Measurements from ENCODE around the gene GNAL. TPM values are rescaled to one million over a fixed set of nuclear protein-coding genes. Genes with fewer than 3 reads are reported as not detected.

The GNAL gene
- total RNA-seq, 1 experiment from 2014 or later, result 0.44 TPM

DNA sequence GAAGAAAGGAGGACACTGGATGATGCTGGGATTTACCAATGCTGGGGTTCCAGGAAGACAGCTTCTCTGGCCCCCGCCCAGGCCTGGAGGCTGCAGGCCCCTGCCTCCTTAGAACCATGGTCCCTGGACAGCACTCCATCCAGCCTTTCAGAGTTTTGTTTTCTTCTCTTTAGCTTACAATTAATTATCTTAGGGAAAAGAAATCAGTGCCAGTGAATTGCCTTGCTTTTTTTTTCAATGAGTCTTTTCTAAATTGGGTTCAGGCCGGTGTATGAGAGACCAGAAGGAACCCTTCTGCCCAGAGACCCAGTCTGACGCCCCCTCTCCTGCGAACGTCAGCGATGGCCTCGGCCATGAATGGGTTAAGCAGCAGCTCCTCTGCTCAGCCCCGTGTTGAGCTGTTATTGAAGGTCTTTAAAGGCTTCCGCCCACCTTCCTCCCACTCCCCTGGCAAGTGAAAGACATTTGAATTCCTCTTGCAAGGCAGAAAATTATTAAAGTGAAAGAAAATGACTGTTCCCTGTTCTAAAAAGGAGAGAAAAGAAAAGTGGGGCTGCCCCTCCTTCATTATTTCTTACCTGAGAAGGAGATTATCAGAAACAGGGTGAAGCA is 96.5 kb downstream of the GNAL start:
- intact Hi-C loops (cut with micrococcal nuclease; ENCODE audit: unreplicated experiment), result no loop called here
- no peaks in the 10 kb centered on the region; the same call in none of the 2 replicates for H3K27me3 ChIP-seq (ENCODE audit: control insufficient read depth, insufficient read depth, low read length)
- in situ Hi-C loops (cut with HindIII; ENCODE audit: low pct_unique_long_range_greater_than_20kb, low sequenced_read_pairs), result no loop called here
- H3K9me3 ChIP-seq (ENCODE audit: control insufficient read depth, insufficient read depth, low read depth, low read length), result no peaks in the 10 kb centered on the region
- BruUV-seq (replicated peaks), result no TSS peak
- ChIA-PET POLR2A (no interaction called here), CTCF (no interaction called here)
- H3K36me3 ChIP-seq (ENCODE audit: control insufficient read depth, insufficient read depth, low read length), result no peaks in the 10 kb centered on the region; the same call in 1 of the 2 replicates
- DNase-seq (ENCODE audit: low read depth, low spot score) (no peak), ATAC-seq (no peak)
- TF ChIP-seq SIN3A (IDR thresholded peaks at IDR 0.05; ENCODE audit: borderline replicate concordance, insufficient read depth, low read depth, low read length) (no peak), POLR2AphosphoS5 (IDR thresholded peaks at IDR 0.05; ENCODE audit: low read depth, low read length) (no peak), TCF7L2 (IDR thresholded peaks at IDR 0.05; ENCODE audit: low read depth, low read length) (no peak)
- TF ChIP-seq, protein P1, sequence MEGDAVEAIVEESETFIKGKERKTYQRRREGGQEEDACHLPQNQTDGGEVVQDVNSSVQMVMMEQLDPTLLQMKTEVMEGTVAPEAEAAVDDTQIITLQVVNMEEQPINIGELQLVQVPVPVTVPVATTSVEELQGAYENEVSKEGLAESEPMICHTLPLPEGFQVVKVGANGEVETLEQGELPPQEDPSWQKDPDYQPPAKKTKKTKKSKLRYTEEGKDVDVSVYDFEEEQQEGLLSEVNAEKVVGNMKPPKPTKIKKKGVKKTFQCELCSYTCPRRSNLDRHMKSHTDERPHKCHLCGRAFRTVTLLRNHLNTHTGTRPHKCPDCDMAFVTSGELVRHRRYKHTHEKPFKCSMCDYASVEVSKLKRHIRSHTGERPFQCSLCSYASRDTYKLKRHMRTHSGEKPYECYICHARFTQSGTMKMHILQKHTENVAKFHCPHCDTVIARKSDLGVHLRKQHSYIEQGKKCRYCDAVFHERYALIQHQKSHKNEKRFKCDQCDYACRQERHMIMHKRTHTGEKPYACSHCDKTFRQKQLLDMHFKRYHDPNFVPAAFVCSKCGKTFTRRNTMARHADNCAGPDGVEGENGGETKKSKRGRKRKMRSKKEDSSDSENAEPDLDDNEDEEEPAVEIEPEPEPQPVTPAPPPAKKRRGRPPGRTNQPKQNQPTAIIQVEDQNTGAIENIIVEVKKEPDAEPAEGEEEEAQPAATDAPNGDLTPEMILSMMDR (IDR thresholded peaks at IDR 0.05), result no peak
- TF ChIP-seq, protein P2, sequence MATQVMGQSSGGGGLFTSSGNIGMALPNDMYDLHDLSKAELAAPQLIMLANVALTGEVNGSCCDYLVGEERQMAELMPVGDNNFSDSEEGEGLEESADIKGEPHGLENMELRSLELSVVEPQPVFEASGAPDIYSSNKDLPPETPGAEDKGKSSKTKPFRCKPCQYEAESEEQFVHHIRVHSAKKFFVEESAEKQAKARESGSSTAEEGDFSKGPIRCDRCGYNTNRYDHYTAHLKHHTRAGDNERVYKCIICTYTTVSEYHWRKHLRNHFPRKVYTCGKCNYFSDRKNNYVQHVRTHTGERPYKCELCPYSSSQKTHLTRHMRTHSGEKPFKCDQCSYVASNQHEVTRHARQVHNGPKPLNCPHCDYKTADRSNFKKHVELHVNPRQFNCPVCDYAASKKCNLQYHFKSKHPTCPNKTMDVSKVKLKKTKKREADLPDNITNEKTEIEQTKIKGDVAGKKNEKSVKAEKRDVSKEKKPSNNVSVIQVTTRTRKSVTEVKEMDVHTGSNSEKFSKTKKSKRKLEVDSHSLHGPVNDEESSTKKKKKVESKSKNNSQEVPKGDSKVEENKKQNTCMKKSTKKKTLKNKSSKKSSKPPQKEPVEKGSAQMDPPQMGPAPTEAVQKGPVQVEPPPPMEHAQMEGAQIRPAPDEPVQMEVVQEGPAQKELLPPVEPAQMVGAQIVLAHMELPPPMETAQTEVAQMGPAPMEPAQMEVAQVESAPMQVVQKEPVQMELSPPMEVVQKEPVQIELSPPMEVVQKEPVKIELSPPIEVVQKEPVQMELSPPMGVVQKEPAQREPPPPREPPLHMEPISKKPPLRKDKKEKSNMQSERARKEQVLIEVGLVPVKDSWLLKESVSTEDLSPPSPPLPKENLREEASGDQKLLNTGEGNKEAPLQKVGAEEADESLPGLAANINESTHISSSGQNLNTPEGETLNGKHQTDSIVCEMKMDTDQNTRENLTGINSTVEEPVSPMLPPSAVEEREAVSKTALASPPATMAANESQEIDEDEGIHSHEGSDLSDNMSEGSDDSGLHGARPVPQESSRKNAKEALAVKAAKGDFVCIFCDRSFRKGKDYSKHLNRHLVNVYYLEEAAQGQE (IDR thresholded peaks at IDR 0.05; ENCODE audit: insufficient read depth in 1 of 2, low read depth in 2 of 2, low read length in 1 of 2), result no peak
- no peaks in the 10 kb centered on the region for H3K4me1 ChIP-seq (ENCODE audit: control insufficient read depth, insufficient read depth, low read length)
- H3K27ac ChIP-seq (ENCODE audit: low read length), result no peak overlapping the region
- H3K4me3 ChIP-seq (ENCODE audit: low read depth in 2 of 2, low read length in 2 of 2), result no peak overlapping the region

DNA sequence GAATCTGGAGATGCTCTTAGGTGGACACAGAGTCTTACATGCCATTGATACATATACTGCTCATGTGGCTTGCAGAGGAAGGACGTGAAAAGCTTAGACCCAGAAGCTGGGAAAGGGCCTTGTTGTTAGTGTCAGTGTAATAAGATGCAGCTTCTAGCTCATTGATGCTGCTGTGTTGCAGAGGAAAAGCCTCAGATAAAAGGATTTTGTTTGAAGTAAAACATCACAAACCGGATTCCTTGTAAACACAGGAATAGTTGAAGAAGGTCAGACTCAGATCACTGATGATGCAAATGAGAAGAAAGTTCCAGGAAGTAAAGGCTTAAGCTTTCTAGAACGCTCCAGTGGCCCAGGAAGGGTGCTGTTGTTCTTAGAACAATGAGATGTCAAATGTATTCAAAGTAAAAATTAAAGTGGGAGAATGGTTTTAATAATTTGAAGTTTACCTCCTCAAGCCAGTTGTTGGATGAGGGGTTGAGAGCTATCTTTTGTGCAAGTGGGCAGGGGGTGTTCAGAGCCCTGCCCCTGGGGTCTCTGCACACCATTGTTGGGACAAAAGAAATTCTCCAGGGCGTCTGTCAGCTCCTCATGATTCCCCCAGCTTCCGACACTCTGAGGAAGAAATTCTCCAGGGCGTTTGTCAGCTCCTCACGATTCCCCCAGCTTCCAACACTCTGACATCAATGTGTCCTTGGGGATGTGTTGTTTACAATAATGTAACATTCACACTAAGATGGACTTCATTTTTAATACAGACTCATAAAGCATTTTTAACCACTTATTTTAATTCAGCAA is 100.8 kb downstream of the GNAL start:
- intact Hi-C loops (cut with micrococcal nuclease; ENCODE audit: unreplicated experiment) (no loop called here), in situ Hi-C loops (cut with HindIII; ENCODE audit: low pct_unique_long_range_greater_than_20kb, low sequenced_read_pairs) (no loop called here)
- TF ChIP-seq SIN3A (IDR thresholded peaks at IDR 0.05; ENCODE audit: borderline replicate concordance, insufficient read depth, low read depth, low read length), result no peak
- no peak for TF ChIP-seq POLR2AphosphoS5 (IDR thresholded peaks at IDR 0.05; ENCODE audit: low read depth, low read length)
- no peak for TF ChIP-seq TCF7L2 (IDR thresholded peaks at IDR 0.05; ENCODE audit: low read depth, low read length)
- TF ChIP-seq, protein P1 (IDR thresholded peaks at IDR 0.05), result no peak
- TF ChIP-seq, protein P2 (IDR thresholded peaks at IDR 0.05; ENCODE audit: insufficient read depth in 1 of 2, low read depth in 2 of 2, low read length in 1 of 2), result no peak
- no peak for ATAC-seq
- H3K27ac ChIP-seq (ENCODE audit: low read length), result no peak overlapping the region
- ChIA-PET POLR2A (no interaction called here), CTCF (interaction anchor here (0.6 kb wide), 1 partner anchor 969 kb away, joined by 3 read pairs; no protein-coding TSS in a partner anchor)
- H3K27me3 ChIP-seq (ENCODE audit: control insufficient read depth, insufficient read depth, low read length), result no peaks in the 10 kb centered on the region
- no peak overlapping the region for H3K4me3 ChIP-seq (ENCODE audit: low read depth in 2 of 2, low read length in 2 of 2)
- DNase-seq (ENCODE audit: low read depth, low spot score), result no peak
- no peaks in the 10 kb centered on the region for H3K9me3 ChIP-seq (ENCODE audit: control insufficient read depth, insufficient read depth, low read depth, low read length)
- no peaks in the 10 kb centered on the region for H3K4me1 ChIP-seq (ENCODE audit: control insufficient read depth, insufficient read depth, low read length)
- no peaks in the 10 kb centered on the region for H3K36me3 ChIP-seq (ENCODE audit: control insufficient read depth, insufficient read depth, low read length)
- no TSS peak for BruUV-seq (replicated peaks)

All from Panc1 (cell line).